Liver (tissue), 9 donors: ENCODE measurements around the gene TET2. TPM values are rescaled to one million over a fixed set of nuclear protein-coding genes. Genes with fewer than 3 reads are reported as not detected.

Experiments used
- DNase-seq: peaks from one replicate; pipeline ENCODE4 v3.0.0-alpha.2; 2017; ENCODE audit warnings: low spot score
- H3K27ac ChIP-seq, 2 donors: one replicate each; pipeline ENCODE4 v1.7.0; 2013; ENCODE audit warnings: inconsistent platforms in 2 of 2, low read length in 2 of 2, control low read depth in 1 of 2, low read depth in 1 of 2, mild to moderate bottlenecking in 1 of 2
- H3K27me3 ChIP-seq, 4 donors: one replicate each; pipeline versions ENCODE4 v1.6.1 to v1.7.0; 2013; ENCODE audit warnings: low read length in 3 of 4, inconsistent platforms in 1 of 4, mild to moderate bottlenecking in 1 of 4, moderate library complexity in 1 of 4; ENCODE audit not compliant: control insufficient read depth in 4 of 4, insufficient read depth in 4 of 4
- H3K36me3 ChIP-seq, 4 donors: one replicate each; pipeline versions ENCODE4 v1.6.1 to v1.7.0; 2013; ENCODE audit warnings: low read length in 3 of 4, mild to moderate bottlenecking in 3 of 4, low read depth in 1 of 4, moderate library complexity in 1 of 4; ENCODE audit not compliant: control insufficient read depth in 4 of 4, insufficient read depth in 3 of 4
- H3K4me1 ChIP-seq, 4 donors: one replicate each; pipeline versions ENCODE4 v1.6.1 to v1.7.0; 2013; ENCODE audit warnings: low read length in 3 of 4, mild to moderate bottlenecking in 3 of 4, moderate library complexity in 1 of 4; ENCODE audit not compliant: control insufficient read depth in 4 of 4, insufficient read depth in 4 of 4
- H3K4me3 ChIP-seq, 3 donors: one replicate each; pipeline versions ENCODE4 v1.6.1 to v1.7.0; 2013; ENCODE audit warnings: low read length in 3 of 3, control low read depth in 1 of 3, low read depth in 1 of 3, mild to moderate bottlenecking in 1 of 3
- H3K9ac ChIP-seq, 2 donors: one replicate each; pipeline ENCODE4 v1.7.0; 2013; ENCODE audit warnings: low read length in 2 of 2, mild to moderate bottlenecking in 2 of 2, moderate library complexity in 2 of 2, control low read depth in 1 of 2, low read depth in 1 of 2
- H3K9me3 ChIP-seq, 4 donors: one replicate each; pipeline versions ENCODE4 v1.6.1 to v1.7.0; 2013; ENCODE audit warnings: low read length in 3 of 4; ENCODE audit not compliant: control insufficient read depth in 4 of 4
- EGR1 ChIP-seq, 2 donors: IDR thresholded peaks; 2 replicates each; pipeline ENCODE4 v1.6.1; 2016 to 2018; ENCODE audit warnings: antibody characterized with exemption in 2 of 2, low read depth in 2 of 2
- FOXA1 ChIP-seq: IDR thresholded peaks from 2 replicates; pipeline ENCODE4 v1.6.1; 2016; ENCODE audit warnings: antibody characterized with exemption
- FOXA2 ChIP-seq: IDR thresholded peaks from 2 replicates; pipeline ENCODE4 v1.6.1; 2016; ENCODE audit warnings: antibody characterized with exemption
- GABPA ChIP-seq, 2 donors: IDR thresholded peaks in 1 of 2; conservative IDR thresholded peaks in 1 of 2; 2 replicates each; pipeline ENCODE4 v1.6.1; 2016; ENCODE audit warnings: antibody characterized with exemption in 2 of 2, mild to moderate bottlenecking in 1 of 2, moderate library complexity in 1 of 2
- JUND ChIP-seq, 2 donors: IDR thresholded peaks; 2 replicates each; pipeline ENCODE4 v1.6.1; 2016; ENCODE audit warnings: antibody characterized with exemption in 2 of 2
- MAX ChIP-seq: IDR thresholded peaks from 2 replicates; pipeline ENCODE4 v1.6.1; 2016; ENCODE audit warnings: antibody characterized with exemption
- NR2F2 ChIP-seq: IDR thresholded peaks from 2 replicates; pipeline ENCODE4 v1.6.1; 2016; ENCODE audit warnings: antibody characterized with exemption
- RAD21 ChIP-seq, 2 donors: IDR thresholded peaks; 2 replicates each; pipeline ENCODE4 v1.6.1; 2016; ENCODE audit warnings: antibody characterized with exemption in 2 of 2, mild to moderate bottlenecking in 2 of 2
- REST ChIP-seq: IDR thresholded peaks from 2 replicates; pipeline ENCODE4 v1.6.1; 2016; ENCODE audit warnings: antibody characterized with exemption, mild to moderate bottlenecking
- RXRA ChIP-seq, 2 donors: IDR thresholded peaks; 2 replicates each; pipeline ENCODE4 v1.6.1; 2017 to 2018; ENCODE audit warnings: antibody characterized with exemption in 2 of 2, mild to moderate bottlenecking in 1 of 2
- SP1 ChIP-seq: IDR thresholded peaks from 2 replicates; pipeline ENCODE4 v1.6.1; 2018; ENCODE audit warnings: antibody characterized with exemption, mild to moderate bottlenecking
- TAF1 ChIP-seq: conservative IDR thresholded peaks from 2 replicates; pipeline ENCODE4 v1.6.1; 2016; ENCODE audit warnings: antibody characterized with exemption, mild to moderate bottlenecking
- YY1 ChIP-seq: IDR thresholded peaks from 2 replicates; pipeline ENCODE4 v1.6.1; 2016; ENCODE audit warnings: antibody characterized with exemption, mild to moderate bottlenecking
- ZBTB33 ChIP-seq: IDR thresholded peaks from 2 replicates; pipeline ENCODE4 v1.6.1; 2016; ENCODE audit warnings: antibody characterized with exemption
- WGBS: extraction: QIAGEN DNeasy Blood & Tissue Kit; methylation state at CpG from one replicate; pipeline ENCODE4 v1.1.7; 2013; 5-methylcytosine and 5-hydroxymethylcytosine counted together
- polyA plus RNA-seq, 2 donors: library from polyadenylated mRNA; stranded (reverse) in 1 of 2; unstranded in 1 of 2; fragments of 200-250 nt in 1 of 2; fragments of >200 nt in 1 of 2; fragmentation: Nextera tagmentation in 1 of 2; extraction: Ambion mirVana in 1 of 2; gene quantifications; one replicate each; pipeline versions ENCODE4 v1.2.1 to v1.2.3, GENCODE V29; 2013 to 2015
- total RNA-seq, 2 donors: library from RNA; depleted of rRNA; stranded (reverse); fragments of >200 nt; gene quantifications; one replicate each; pipeline ENCODE4 v1.2.3, GENCODE V29; 2014
- donor health status: healthy.
- donor health status: healthy.
- donor health status: healthy.
- donor health status: healthy.
- donor health status: healthy.

Gene TET2
- total and polyA plus RNA-seq, 4 donors = 0.88 to 8.4 (median 5.5) TPM

- H3K9ac ChIP-seq = no peak overlapping the region
- WGBS = 89% methylated on average over 2 of the region's 2 CpGs
- no peak for DNase-seq
These were observed 43.4 kb downstream of the TET2 start for GRCh38 chr4:105189855-105190650.

GRCh38 chr4:105191621-105192210 is 45.0 kb downstream of the TET2 start:
- Histone ChIP-seq H3K27me3 (no peaks in the 10 kb centered on the region), H3K36me3 (no peaks in the 10 kb centered on the region), H3K9me3 (no peaks in the 10 kb centered on the region), H3K4me1 (peaks cover 0 to 6% (median 1%) of the 10 kb centered on the region in 4 donors), H3K27ac (no peak overlapping the region), H3K9ac (no peak overlapping the region), H3K4me3 (no peak overlapping the region)
- TF ChIP-seq RAD21 (IDR thresholded peaks at IDR 0.05) (no peak), JUND (IDR thresholded peaks at IDR 0.05) (no peak), YY1 (no peak), GABPA (IDR thresholded peaks at IDR 0.05 in 1 of 2, conservative IDR thresholded peaks at IDR 0.05 in 1 of 2) (no peak), FOXA1 (no peak), NR2F2 (no peak)
- 65% methylated on average over 3 of the region's 3 CpGs for WGBS
- DNase-seq = no peak

More at GRCh38 chr4:105189855-105190650, 43.4 kb downstream of the TET2 start:
- H3K36me3 ChIP-seq = no peaks in the 10 kb centered on the region
- TF ChIP-seq MAX = no peak
- no peak for TF ChIP-seq GABPA (IDR thresholded peaks at IDR 0.05 in 1 of 2, conservative IDR thresholded peaks at IDR 0.05 in 1 of 2)
- TF ChIP-seq ZBTB33 = no peak
- no peak for TF ChIP-seq RXRA (IDR thresholded peaks at IDR 0.05)
- TF ChIP-seq NR2F2 = no peak
- TF ChIP-seq RAD21 (IDR thresholded peaks at IDR 0.05) = no peak
- no peak for TF ChIP-seq SP1
- no peak for TF ChIP-seq EGR1 (IDR thresholded peaks at IDR 0.05; ENCODE audit: low read depth in 2 of 2)
- no peak for TF ChIP-seq TAF1
- TF ChIP-seq FOXA2 = no peak
- no peak for TF ChIP-seq REST
- no peak for TF ChIP-seq JUND (IDR thresholded peaks at IDR 0.05)
- peaks cover 0 to 7% (median 1%) of the 10 kb centered on the region in 4 donors for H3K4me1 ChIP-seq
- no peaks in the 10 kb centered on the region for H3K9me3 ChIP-seq
- no peaks in the 10 kb centered on the region for H3K27me3 ChIP-seq
- no peak overlapping the region for H3K27ac ChIP-seq
- H3K4me3 ChIP-seq = no peak overlapping the region
